RWPE2 (cell line): ENCODE data around the gene TNS4.

ENCODE experiments used
- ATAC-seq: fragments of 200-7000 bp; cut with Tn5 transposase; 3 replicates; pipeline ENCODE4 v1.9.1; 2021; ENCODE audit warnings: low read depth
- DNase-seq: peaks from one replicate; pipeline ENCODE4 v3.0.0-alpha.2; 2020; ENCODE audit warnings: low spot score
- H3K27ac ChIP-seq: fragments of 450-650 bp; 2 replicates; pipeline ENCODE4 v1.5.1; 2017; ENCODE audit warnings: mild to moderate bottlenecking; ENCODE audit not compliant: poor library complexity, severe bottlenecking
- H3K27me3 ChIP-seq: fragments of 250-450 bp; sonication (Bioruptor Pico); 2 replicates; pipeline ENCODE4 v1.5.1; 2021; ENCODE audit warnings: mild to moderate bottlenecking, moderate library complexity; ENCODE audit not compliant: insufficient read depth, poor library complexity, severe bottlenecking
- H3K36me3 ChIP-seq: fragments of 250-450 bp; sonication (Bioruptor Pico); 2 replicates; pipeline ENCODE4 v1.5.1; 2020; ENCODE audit warnings: low read depth, mild to moderate bottlenecking, moderate library complexity
- H3K4me1 ChIP-seq: fragments of 250-450 bp; sonication (Bioruptor Pico); 2 replicates; pipeline ENCODE4 v1.5.1; 2021; ENCODE audit warnings: mild to moderate bottlenecking, moderate library complexity; ENCODE audit not compliant: insufficient read depth, poor library complexity, severe bottlenecking
- H3K4me3 ChIP-seq: fragments of 250-450 bp; sonication (Bioruptor Pico); 2 replicates; pipeline ENCODE4 v1.5.1; 2021; ENCODE audit warnings: mild to moderate bottlenecking, moderate library complexity; ENCODE audit not compliant: severe bottlenecking
- H3K9me3 ChIP-seq: fragments of 250-450 bp; sonication (Bioruptor Pico); 2 replicates; pipeline ENCODE4 v1.5.1; 2021; ENCODE audit warnings: mild to moderate bottlenecking, moderate library complexity; ENCODE audit not compliant: severe bottlenecking
- TF ChIP-seq, protein P1 (sequence below): fragments of 450-650 bp; IDR thresholded peaks from one replicate; pipeline ENCODE4 v1.5.1; 2017; ENCODE audit warnings: mild to moderate bottlenecking, moderate library complexity; ENCODE audit not compliant: poor library complexity, severe bottlenecking

TNS4 gene

DNA sequence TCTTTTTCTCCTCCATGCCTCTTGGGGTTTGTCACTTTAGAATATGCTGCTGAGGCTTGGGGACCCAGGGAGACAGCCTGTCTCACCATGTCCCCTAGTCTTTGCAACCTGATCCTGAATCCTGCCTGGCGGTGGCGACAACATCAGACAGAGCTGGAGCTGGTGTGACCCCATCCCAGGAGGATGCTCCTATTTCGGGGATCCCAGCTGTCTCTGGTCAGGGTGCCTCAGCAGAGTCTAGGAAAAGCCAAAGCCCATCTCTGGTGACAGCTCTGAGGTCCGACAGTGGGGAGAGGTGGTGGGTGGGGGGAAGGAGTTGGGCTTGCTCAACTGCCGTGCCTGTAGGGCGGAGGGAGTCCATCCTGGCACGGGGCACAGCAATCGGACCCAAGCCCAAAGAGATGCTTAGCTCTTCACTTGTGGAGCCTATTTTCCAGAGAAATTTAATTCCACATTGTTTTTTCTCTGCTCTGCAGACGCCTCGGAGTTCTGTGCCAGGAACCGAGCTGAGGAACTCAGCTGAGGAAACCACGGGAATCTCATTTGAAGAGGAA, 10.3 kb upstream of the TNS4 start:
- Histone ChIP-seq H3K4me1 (peaks cover 44% of the 10 kb centered on the region), H3K4me3 (no peak overlapping the region), H3K27ac (peak overlapping the region; percentile 100), H3K27me3 (no peaks in the 10 kb centered on the region), H3K9me3 (no peaks in the 10 kb centered on the region), H3K36me3 (no peaks in the 10 kb centered on the region)
- TF ChIP-seq, protein P1, sequence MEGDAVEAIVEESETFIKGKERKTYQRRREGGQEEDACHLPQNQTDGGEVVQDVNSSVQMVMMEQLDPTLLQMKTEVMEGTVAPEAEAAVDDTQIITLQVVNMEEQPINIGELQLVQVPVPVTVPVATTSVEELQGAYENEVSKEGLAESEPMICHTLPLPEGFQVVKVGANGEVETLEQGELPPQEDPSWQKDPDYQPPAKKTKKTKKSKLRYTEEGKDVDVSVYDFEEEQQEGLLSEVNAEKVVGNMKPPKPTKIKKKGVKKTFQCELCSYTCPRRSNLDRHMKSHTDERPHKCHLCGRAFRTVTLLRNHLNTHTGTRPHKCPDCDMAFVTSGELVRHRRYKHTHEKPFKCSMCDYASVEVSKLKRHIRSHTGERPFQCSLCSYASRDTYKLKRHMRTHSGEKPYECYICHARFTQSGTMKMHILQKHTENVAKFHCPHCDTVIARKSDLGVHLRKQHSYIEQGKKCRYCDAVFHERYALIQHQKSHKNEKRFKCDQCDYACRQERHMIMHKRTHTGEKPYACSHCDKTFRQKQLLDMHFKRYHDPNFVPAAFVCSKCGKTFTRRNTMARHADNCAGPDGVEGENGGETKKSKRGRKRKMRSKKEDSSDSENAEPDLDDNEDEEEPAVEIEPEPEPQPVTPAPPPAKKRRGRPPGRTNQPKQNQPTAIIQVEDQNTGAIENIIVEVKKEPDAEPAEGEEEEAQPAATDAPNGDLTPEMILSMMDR, result no peak
- DNase-seq, result peak; percentile 32
- ATAC-seq, result no peak

DNA sequence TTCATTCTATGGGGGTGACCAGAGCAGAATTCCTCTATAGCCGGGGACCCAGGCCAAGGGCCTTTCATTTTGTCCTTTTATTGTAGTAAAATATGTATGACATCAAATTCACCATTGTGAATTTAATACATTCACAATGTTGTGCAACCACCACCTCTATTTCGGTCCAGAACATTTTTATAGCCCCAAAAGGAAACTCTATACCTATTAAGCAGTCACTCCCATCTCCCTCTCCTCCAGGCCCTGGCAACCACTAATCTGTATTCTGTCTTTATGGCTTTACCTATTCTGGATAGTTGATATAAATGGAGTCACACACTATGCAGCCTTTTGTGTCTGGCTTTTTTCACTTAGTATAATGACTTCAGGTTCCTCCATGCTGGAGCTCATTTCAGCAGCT, 9.7 kb upstream of the TNS4 start:
- Histone ChIP-seq H3K9me3 (no peaks in the 10 kb centered on the region), H3K27me3 (no peaks in the 10 kb centered on the region), H3K36me3 (no peaks in the 10 kb centered on the region), H3K4me1 (peaks cover 38% of the 10 kb centered on the region), H3K27ac (peak overlapping the region; percentile 100), H3K4me3 (no peak overlapping the region)
- TF ChIP-seq, protein P1, result no peak
- ATAC-seq (no peak), DNase-seq (no peak)

DNA sequence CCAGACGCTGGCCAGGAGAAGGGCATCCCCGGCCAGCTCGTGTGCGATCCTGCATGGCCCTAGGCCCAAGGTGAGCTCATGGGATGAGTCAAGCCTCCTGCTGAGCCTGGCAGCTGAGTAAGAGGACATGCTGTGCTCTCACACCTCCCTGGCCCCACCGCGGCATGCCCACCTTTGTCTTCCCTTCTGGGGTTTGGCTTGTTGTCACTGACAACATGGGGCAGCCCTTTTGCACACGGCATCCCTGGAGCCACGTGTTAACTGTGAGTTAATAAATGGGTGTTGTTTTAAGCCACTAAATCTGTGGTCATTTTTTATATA, 8.9 kb upstream of the TNS4 start:
- peaks cover 34% of the 10 kb centered on the region for H3K4me1 ChIP-seq
- no peaks in the 10 kb centered on the region for H3K27me3 ChIP-seq
- peak overlapping the region; percentile 100 for H3K27ac ChIP-seq
- H3K9me3 ChIP-seq, result no peaks in the 10 kb centered on the region
- DNase-seq (peak; percentile 99), ATAC-seq (peak; percentile 95)
- TF ChIP-seq, protein P1, result no peak
- H3K4me3 ChIP-seq, result no peak overlapping the region
- H3K36me3 ChIP-seq, result no peaks in the 10 kb centered on the region

DNA sequence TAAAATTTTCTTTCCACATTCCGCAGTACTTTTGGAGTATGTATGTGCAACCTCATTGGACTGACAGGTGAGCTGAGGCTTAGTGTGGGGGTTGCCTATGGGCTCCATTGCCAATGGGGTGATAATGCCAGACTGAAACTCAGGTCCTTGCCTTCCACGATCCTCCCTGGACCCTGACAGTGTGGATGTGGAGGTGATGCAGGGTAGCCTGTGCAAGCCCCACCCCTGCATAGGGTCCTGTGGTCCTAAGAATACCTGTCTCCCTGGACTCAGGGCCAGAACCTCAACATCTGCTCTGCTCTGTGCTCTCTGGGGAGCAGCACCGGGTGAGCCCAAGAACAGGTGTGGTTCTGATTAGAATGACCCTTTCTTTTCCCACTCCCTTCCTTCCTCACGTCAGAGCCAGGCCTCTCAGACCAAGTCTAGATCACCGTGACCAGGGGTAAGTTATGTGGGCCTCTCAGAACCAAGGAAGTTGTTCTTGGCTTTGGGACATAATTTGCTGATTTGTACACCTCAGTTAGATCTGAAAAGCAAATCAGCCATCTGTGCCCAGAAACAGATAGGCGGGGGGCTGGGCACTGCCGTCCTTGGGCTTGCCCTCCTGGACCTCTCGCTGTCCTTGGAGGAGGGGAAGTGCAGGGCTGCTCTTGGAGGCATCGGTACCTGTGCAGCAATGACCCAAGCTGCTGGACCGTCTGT, 8.4 kb upstream of the TNS4 start:
- DNase-seq (no peak), ATAC-seq (peak; percentile 21)
- TF ChIP-seq, protein P1, result no peak
- Histone ChIP-seq H3K27ac (peak overlapping the region; percentile 100), H3K4me3 (no peak overlapping the region), H3K9me3 (no peaks in the 10 kb centered on the region), H3K27me3 (no peaks in the 10 kb centered on the region), H3K4me1 (peaks cover 34% of the 10 kb centered on the region), H3K36me3 (no peaks in the 10 kb centered on the region)

DNA sequence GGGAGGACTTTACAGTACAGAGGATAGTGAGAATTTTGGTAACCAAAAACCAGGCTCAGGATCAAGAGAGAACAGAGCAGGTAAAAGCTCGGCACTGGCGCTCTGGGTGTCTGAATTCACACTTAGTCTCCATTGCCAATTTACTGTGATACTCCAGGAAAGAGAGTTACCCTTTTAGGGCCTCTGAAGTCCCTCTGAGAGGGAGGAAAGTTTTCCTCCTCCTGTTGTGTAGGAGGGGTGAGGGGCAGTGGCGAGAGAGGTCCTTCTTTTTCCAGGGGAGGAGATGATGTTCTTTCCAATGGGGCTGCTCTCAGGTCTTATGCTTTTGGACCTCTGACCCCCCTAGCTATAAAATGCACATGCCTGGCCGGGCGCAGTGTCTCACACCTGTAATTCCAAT, 5.4 kb upstream of the TNS4 start:
- DNase-seq, result no peak
- Histone ChIP-seq H3K36me3 (no peaks in the 10 kb centered on the region), H3K27me3 (no peaks in the 10 kb centered on the region), H3K9me3 (no peaks in the 10 kb centered on the region), H3K4me1 (peaks cover 31% of the 10 kb centered on the region), H3K27ac (peak overlapping the region; percentile 27), H3K4me3 (no peak overlapping the region)
- no peak for ATAC-seq
- TF ChIP-seq, protein P1, result no peak
